Head of caudate nucleus (tissue), 42 donors: Measurements from ENCODE around the gene DEFB114.
A peak's percentile ranks its signal among the peaks of the same experiment; 100 is the strongest.
"Not testable (repeated sequence)": the region's sequence is repeated elsewhere in the genome, so short reads cannot be mapped to it uniquely, and the experiment has no call there.

ENCODE experiments used
- DNase-seq, 42 donors: peaks; one replicate each; pipeline versions ENCODE4 v3.0.0 to v3.0.0-alpha.2; 2020 to 2021; ENCODE audit warnings: mixed read lengths in 7 of 42
- intact Hi-C: fragments of 100-400 bp; cut with DNase I; formaldehyde crosslinking; loops from one replicate; pipeline ENCODE4 v1.15.0; 2022

DEFB114 gene

DNA sequence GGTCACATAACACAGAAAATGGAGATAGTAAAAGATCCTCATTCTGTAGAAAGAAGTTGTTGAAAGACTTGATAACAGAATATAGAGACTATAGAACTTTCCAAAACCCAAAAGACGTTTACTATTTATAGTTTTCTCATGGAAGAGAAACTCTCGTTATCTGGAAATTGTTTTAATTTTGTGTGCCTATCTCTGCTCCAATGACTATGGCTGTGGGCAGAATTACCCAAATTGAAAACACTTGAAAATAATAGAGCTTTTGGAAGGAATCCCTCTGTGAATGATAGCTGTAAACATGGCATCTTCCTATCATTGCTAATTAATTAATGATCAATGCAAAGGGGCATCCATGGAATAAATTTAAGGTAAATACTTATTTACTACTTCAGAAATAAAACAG, at the start of gene DEFB114:
TSS of gene DEFB114 (minus strand) at position 101 of the 400 bp plus-strand sequence. CDS start at position 42, 59 bp downstream.
- DNase-seq = no peak
- intact Hi-C loops = no loop called here

GRCh38 chr6:50007819-50008218, 43.9 kb upstream of the DEFB114 start:
- intact Hi-C loops = no loop called here
- no peak for DNase-seq

- intact Hi-C loops = no loop called here
- no peak for DNase-seq
Measured at GRCh38 chr6:50003139-50003538, 39.2 kb upstream of the DEFB114 start.

DNA sequence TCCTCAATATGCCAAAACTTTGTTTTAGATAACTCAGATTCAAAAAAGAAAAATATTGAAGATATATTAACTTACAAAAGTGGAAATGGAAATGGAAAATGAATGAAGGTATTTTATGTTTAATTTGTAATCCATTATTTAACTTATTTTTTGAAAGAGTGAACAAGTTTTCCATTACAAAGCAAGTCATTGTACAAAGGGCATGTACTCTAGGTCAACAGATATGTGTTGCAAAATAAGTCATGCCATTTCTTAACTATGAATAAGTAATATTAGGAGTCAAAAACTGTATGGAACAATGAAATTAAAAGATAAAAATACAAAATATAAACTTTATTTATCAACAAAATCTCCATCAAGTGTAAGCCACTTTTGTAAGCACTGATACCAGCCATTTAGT, 31.3 kb upstream of the DEFB114 start:
- intact Hi-C loops = no loop called here
- no peak for DNase-seq

GRCh38 chr6:49988900-49989299, 24.9 kb upstream of the DEFB114 start:
- no peak for DNase-seq
- intact Hi-C loops = no loop called here

DNA sequence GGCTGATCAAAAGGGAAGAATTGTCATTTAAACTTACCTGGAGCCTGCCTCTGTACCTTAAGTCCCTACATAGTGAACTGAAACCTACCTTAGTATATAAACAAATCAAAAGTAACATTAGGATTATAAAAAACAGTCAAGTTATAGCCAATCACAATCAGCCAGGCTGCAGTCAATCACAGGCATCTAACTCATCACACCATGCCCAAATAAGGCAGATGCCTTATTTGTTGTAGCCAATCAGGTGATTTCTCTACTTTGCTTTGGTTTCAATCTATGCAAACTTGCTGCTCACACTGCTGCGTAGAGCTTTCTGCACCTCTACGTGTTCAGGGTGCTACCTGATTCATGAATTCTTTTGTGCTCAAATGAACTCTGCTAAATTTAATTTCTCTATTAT, 23.8 kb upstream of the DEFB114 start:
- intact Hi-C loops = no loop called here
- DNase-seq = no peak

DNA sequence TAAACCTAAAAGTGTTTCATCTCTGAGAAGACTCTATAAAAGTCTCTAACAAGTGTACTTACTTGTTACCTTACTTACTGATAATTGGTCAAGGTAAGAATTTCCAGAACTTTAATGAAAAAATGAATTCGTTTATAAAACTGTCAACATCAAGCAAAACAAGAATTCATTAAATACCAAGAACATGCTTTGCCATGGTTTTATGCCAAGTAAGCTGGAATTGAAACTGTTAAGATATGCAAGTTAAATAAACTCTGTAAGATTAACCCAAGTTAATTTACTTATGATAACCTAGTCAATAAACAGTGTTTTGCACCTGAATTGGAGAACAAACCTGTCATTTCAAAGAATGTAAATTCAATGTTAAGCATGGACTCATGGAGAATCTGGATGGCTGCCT, 22.6 kb upstream of the DEFB114 start:
- intact Hi-C loops = no loop called here
- DNase-seq = no peak

DNA sequence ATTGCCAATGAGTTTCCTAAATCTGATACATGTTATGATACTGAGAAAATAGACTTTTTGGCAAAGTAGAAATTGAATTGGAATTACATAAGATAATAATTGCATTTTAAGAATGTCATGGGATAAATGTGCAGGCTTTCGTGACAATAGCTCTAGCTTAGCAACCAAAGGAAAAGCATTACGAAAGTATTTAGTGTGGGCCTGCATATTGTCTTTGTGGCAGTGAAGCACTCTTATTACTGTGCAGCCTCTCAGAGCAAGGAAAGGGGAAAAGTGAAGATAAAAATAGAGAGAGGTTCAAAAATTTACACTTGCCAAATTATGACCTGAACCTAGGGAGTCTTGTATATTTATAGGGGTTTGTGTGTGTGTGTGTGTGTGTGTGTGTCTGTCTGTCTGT, 18.1 kb upstream of the DEFB114 start:
- intact Hi-C loops = no loop called here
- DNase-seq = peak in 7 of 42 donors; percentile 3 to 54 (median 17)

DNA sequence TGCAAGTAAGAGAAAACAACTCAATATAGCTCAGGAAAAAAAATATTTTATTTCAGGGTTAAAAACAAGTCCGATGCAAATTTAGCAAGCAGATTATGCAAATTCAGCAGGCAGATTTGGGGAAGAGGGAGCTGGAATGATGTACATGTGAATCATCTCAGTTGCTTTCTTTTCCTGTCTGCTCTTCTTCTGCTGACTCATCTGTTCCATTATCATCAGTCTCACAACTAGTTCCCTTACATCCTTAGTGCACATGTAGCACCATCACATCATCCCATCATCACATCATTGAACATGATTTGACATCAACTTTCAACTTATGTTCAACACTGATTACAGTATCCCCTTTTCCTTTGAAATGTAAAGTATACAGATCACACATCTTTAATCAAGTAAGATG, 16.9 kb upstream of the DEFB114 start:
- intact Hi-C loops = no loop called here
- DNase-seq = peak in 11 of 42 donors; percentile 3 to 46 (median 16)

GRCh38 chr6:49979584-49979983, 15.6 kb upstream of the DEFB114 start:
- no peak for DNase-seq
- intact Hi-C loops = no loop called here

DNA sequence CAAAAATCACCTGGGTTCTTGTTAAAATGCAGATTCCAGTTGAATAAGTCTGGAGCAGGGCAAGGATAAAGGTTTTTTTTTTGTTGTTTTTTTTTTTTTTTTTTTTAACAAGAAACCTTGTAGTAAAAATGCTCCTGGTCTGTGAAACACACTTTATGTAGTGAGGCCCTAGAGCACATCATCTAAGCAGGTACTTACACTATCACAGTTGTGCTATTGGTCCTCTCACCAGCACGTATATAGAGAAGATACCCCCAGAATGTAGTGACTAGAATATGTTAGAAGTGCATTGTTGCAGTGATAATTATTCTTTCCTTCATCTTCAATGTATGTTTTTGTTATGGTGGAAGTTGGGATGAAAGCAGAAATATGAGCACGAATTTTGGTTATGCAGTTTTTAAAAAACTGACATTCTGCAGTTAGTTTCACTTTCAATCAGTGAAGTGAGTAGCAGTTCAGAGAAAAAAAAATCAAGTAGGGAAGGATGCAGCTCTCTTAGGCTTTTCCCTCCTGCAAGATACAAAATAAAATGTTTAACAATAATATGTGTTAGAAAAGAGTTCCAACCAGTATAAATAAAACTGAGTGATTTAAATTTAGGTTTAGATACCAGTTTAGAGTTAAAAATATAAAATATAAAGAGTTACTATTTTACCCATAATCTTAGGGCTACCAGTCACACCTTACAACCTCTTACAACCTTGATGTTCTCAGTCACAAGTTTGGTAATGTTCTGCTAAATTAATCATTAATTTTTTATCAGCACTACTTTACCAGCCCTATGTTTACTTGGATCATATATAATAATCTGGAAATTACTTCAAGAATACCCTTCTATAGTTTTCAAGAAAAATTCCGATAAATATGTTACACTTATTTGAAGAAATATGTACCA, 14.6 kb upstream of the DEFB114 start:
- DNase-seq = no peak
- intact Hi-C loops = no loop called here

GRCh38 chr6:49969605-49970004, 5.6 kb upstream of the DEFB114 start, which contains the start of gene DEFB113:
DEFB113 (minus strand) TSS chr6:49969625; CDS start chr6:49969625, 0 bp downstream.
- no peak for DNase-seq

GRCh38 chr6:49966823-49967222, 2.9 kb upstream of the DEFB114 start:
- no peak for DNase-seq
- intact Hi-C loops = no loop called here

More at GRCh38 chr6:49969605-49970004, 5.6 kb upstream of the DEFB114 start, which contains the start of gene DEFB113:
- intact Hi-C loops = no loop called here

- no peak for DNase-seq
- intact Hi-C loops = no loop called here
Measured at GRCh38 chr6:49966334-49966733, 2.4 kb upstream of the DEFB114 start.

DNA sequence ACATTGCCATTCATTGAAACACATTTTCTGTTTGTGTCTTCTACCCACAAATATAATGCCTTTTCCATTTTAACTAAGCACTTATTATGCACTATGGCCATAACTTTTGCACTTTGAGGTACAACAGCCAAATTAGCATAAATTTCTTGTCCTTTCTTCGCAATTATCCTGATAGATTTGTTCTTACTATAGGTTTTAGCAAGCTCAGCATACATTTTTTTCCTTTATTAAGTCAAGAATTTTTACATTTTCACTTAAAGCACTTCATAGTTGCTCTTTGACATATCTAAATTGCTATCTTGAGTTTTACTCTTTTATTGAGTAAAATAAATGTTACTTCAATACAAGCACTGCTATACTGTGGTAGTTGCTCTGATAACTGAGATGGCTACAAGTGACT, 5.8 kb downstream of the DEFB114 start:
- intact Hi-C loops = no loop called here
- DNase-seq = no peak

- intact Hi-C loops = no loop called here
- DNase-seq = no peak
Measured at GRCh38 chr6:49955847-49956246, 8.1 kb downstream of the DEFB114 start.

- DNase-seq = no peak
- intact Hi-C loops = no loop called here
Measured at GRCh38 chr6:49951926-49952325, 12.0 kb downstream of the DEFB114 start.

DNA sequence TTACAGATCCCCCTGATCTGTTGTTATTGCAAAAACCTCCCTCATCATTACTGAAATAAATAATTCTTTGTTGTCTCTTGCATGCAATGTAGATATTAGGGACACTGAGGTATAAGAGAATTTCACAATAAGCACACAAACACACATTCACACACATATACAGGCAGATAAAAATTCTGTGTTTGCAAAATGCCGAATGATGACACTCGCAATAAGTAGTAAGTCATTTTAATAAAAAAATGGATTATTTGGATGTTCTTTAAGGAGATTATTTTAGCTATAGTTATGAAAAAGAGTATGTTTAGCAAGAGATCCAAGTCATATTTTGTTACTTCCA, 13.6 kb downstream of the DEFB114 start:
- no peak for DNase-seq
- intact Hi-C loops = no loop called here

- no peak for DNase-seq
- intact Hi-C loops = no loop called here
Measured at GRCh38 chr6:49949062-49949461, 14.9 kb downstream of the DEFB114 start.

DNA sequence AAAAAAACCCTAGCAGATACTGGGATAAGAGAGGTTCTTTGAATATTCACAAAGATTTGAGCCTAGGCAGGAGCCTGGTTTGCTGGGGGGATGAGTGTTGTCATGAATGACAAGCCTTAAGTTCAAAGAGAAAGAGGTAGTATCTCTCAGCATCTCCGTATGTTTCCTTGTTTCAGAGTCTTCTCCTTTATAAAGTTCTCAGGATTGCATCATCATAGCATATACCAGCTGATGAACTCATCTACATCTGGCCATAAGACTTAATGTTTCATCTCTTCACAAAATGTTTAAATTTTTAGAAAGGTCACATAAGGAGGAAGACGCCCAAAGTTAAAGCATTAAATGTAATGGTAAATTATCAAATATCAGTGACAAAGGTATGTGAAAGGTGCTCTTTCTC, 17.1 kb downstream of the DEFB114 start:
- no peak for DNase-seq
- intact Hi-C loops = no loop called here

GRCh38 chr6:49944068-49944467, 19.9 kb downstream of the DEFB114 start:
- DNase-seq, intact Hi-C loops: not testable (repeated sequence)
